Breast epithelium (tissue), 4 donors: Measurements from ENCODE around the gene MDM4. TPM values are rescaled to one million over a fixed set of nuclear protein-coding genes. Genes with fewer than 3 reads are reported as not detected.

ENCODE experiments used
- DNase-seq, 2 donors: peaks; one replicate each; pipeline ENCODE4 v3.0.0-alpha.2; 2019; ENCODE audit warnings: low spot score in 2 of 2
- H3K27ac ChIP-seq, 2 donors: fragments of 200-600 bp; sonication (generic) in 1 of 2; one replicate each; pipeline ENCODE4 v1.5.1; 2016 to 2019; ENCODE audit warnings: mild to moderate bottlenecking in 1 of 2
- H3K27me3 ChIP-seq, 2 donors: fragments of 200-600 bp; sonication (generic) in 1 of 2; one replicate each; pipeline versions ENCODE4 v1.5.1 to v1.6.0; 2017 to 2019; ENCODE audit warnings: control low read depth in 1 of 2, mild to moderate bottlenecking in 1 of 2
- H3K36me3 ChIP-seq: fragments of 200-600 bp; one replicate; pipeline ENCODE4 v1.5.1; 2019
- H3K4me1 ChIP-seq, 2 donors: fragments of 200-600 bp; sonication (generic); one replicate each; pipeline ENCODE4 v1.5.1; 2016 to 2019; ENCODE audit warnings: control low read depth in 1 of 2
- H3K4me3 ChIP-seq, 3 donors: fragments of 200-600 bp; sonication (generic); 1 replicate in 2 of 3; 2 replicates in 1 of 3; pipeline ENCODE4 v1.5.1; 2016 to 2019; ENCODE audit warnings: mild to moderate bottlenecking in 3 of 3, moderate library complexity in 2 of 3
- H3K9me3 ChIP-seq, 2 donors: fragments of 200-600 bp; sonication (generic) in 1 of 2; one replicate each; pipeline ENCODE4 v1.5.1; 2016 to 2019; ENCODE audit warnings: control low read depth in 1 of 2
- CTCF ChIP-seq, 3 donors: fragments of 450-650 bp; IDR thresholded peaks; one replicate each; pipeline ENCODE4 v1.5.1; 2016 to 2017; ENCODE audit warnings: antibody characterized with exemption in 3 of 3, mild to moderate bottlenecking in 3 of 3, moderate library complexity in 3 of 3
- POLR2A ChIP-seq: fragments of 450-650 bp; IDR thresholded peaks from one replicate; pipeline ENCODE4 v1.6.1; 2016; ENCODE audit warnings: antibody characterized with exemption, mild to moderate bottlenecking, moderate library complexity
- POLR2AphosphoS5 ChIP-seq, 3 donors: sonication (generic); formaldehyde crosslinking; IDR thresholded peaks; one replicate each; pipeline ENCODE4 v1.6.1; 2017; ENCODE audit warnings: antibody characterized with exemption in 3 of 3
- intact Hi-C: fragments of 100-400 bp; cut with DNase I; formaldehyde crosslinking; loops from one replicate; pipeline ENCODE4 v1.15.1; 2023; ENCODE audit warnings: low total_unique reads
- total RNA-seq, 3 donors: library from RNA; depleted of rRNA; stranded (reverse); fragments of >200 nt; gene quantifications; one replicate each; pipeline ENCODE4 v1.1.0, GENCODE V29; 2016

The MDM4 gene
- total RNA-seq, 3 donors from 2014 or later = 63.5 to 128 (median 103) TPM

GRCh38 chr1:204476563-204476962 lies 39.6 kb upstream of the MDM4 start:
- Histone ChIP-seq H3K36me3 (no peaks in the 10 kb centered on the region), H3K4me3 (no peak overlapping the region), H3K27ac (no peak overlapping the region), H3K4me1 (peaks cover 14 to 22% of the 10 kb centered on the region in 2 donors), H3K27me3 (no peaks in the 10 kb centered on the region), H3K9me3 (no peaks in the 10 kb centered on the region)
- TF ChIP-seq POLR2AphosphoS5 (IDR thresholded peaks at IDR 0.05) = no peak
- TF ChIP-seq CTCF (IDR thresholded peaks at IDR 0.05) = no peak
- no peak for TF ChIP-seq POLR2A
- no peak for DNase-seq
- intact Hi-C loops = loop anchor here (5.0 kb wide), 1 partner anchor 1474 kb away; no protein-coding TSS in a partner anchor

GRCh38 chr1:204477036-204477740 lies 39.0 kb upstream of the MDM4 start:
- intact Hi-C loops = loop anchor here (5.0 kb wide), 1 partner anchor 1475 kb away; no protein-coding TSS in a partner anchor
- no peak for TF ChIP-seq POLR2A

GRCh38 chr1:204478172-204478899 lies 37.9 kb upstream of the MDM4 start:
- peak overlapping the region; percentile 81 to 85 for H3K27ac ChIP-seq
- no peak overlapping the region for H3K4me3 ChIP-seq
- DNase-seq = no peak
- no peak for TF ChIP-seq POLR2A
- no peak for TF ChIP-seq CTCF (IDR thresholded peaks at IDR 0.05)
- TF ChIP-seq POLR2AphosphoS5 (IDR thresholded peaks at IDR 0.05) = no peak
- no peaks in the 10 kb centered on the region for H3K36me3 ChIP-seq
- H3K4me1 ChIP-seq = peaks cover 14 to 30% of the 10 kb centered on the region in 2 donors
- intact Hi-C loops = loop anchor here (5.0 kb wide), 1 partner anchor 1476 kb away; no protein-coding TSS in a partner anchor
- H3K9me3 ChIP-seq = no peaks in the 10 kb centered on the region
- no peaks in the 10 kb centered on the region for H3K27me3 ChIP-seq

More at GRCh38 chr1:204477036-204477740, 39.0 kb upstream of the MDM4 start:
- no peaks in the 10 kb centered on the region for H3K27me3 ChIP-seq
- H3K27ac ChIP-seq = peak overlapping the region; percentile 81 to 85
- peaks cover 14 to 28% of the 10 kb centered on the region in 2 donors for H3K4me1 ChIP-seq
- no peak overlapping the region for H3K4me3 ChIP-seq
- DNase-seq = no peak
- H3K9me3 ChIP-seq = no peaks in the 10 kb centered on the region
- no peaks in the 10 kb centered on the region for H3K36me3 ChIP-seq

- TF ChIP-seq CTCF (IDR thresholded peaks at IDR 0.05) (no peak), POLR2AphosphoS5 (IDR thresholded peaks at IDR 0.05) (no peak), POLR2A (no peak)
- H3K27ac ChIP-seq = peak overlapping the region; percentile 81 to 85
- intact Hi-C loops = loop anchor here (5.0 kb wide), 1 partner anchor 1477 kb away; no protein-coding TSS in a partner anchor
- no peaks in the 10 kb centered on the region for H3K27me3 ChIP-seq
- no peaks in the 10 kb centered on the region for H3K36me3 ChIP-seq
- no peak for DNase-seq
- no peaks in the 10 kb centered on the region for H3K9me3 ChIP-seq
- no peak overlapping the region for H3K4me3 ChIP-seq
- peaks cover 14 to 30% of the 10 kb centered on the region in 2 donors for H3K4me1 ChIP-seq
These were observed 37.3 kb upstream of the MDM4 start for GRCh38 chr1:204478921-204479320.

DNA sequence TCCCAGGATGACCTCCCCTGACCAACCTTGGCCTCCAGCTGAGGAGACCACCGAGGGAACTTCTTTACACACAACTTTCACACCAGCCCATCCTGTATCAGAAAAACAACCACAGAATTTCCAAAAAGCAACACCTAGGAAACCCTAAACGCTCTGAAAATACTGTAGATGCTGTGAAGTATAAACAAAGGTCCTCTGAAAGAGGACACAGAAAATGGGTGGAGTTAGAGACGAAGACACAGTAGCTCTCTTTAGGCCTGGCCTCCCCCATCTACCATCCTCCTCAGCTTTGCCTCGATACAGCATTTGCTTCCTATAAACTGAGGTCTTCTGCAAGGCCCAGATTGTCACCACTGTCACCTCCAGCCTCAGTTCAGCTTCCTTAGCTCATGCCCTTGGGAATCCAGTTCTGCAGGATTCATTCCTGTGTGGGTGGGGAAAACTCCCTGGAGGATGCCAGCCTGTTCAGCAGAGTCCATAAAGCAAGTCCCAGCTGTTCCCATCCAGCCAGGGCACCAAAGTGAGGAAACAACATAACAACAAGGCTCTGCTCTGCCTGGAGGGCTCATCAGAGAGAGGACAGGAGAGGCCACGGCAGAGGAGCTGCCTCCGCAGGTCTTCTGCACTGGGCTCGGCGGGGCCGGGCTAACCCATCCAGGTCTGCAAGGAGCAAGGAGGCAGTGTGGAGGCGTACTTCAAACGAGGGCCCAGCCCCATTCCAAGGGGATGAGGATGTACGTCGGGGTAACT lies 36.6 kb upstream of the MDM4 start:
- Histone ChIP-seq H3K4me3 (no peak overlapping the region), H3K36me3 (no peaks in the 10 kb centered on the region), H3K9me3 (no peaks in the 10 kb centered on the region), H3K27me3 (no peaks in the 10 kb centered on the region), H3K4me1 (peaks cover 14 to 30% of the 10 kb centered on the region in 2 donors), H3K27ac (peak overlapping the region; percentile 81 to 85)
- intact Hi-C loops = loop anchor here (5.0 kb wide), 1 partner anchor 1477 kb away; no protein-coding TSS in a partner anchor
- peak; percentile 68 to 92 for DNase-seq
- TF ChIP-seq POLR2A = no peak
- TF ChIP-seq CTCF (IDR thresholded peaks at IDR 0.05) = no peak
- TF ChIP-seq POLR2AphosphoS5 (IDR thresholded peaks at IDR 0.05) = peak in 2 of 3 donors; percentile 31 to 47
